T-helper 2 cell treated with Interferon-gamma antibody and Interleukin-4, amounts not matched to agents 5 μg/mL and 100 μg/mL, for 36 hours (primary cell): ENCODE data around the gene RAB15.
"Not testable (repeated sequence)": the region's sequence is repeated elsewhere in the genome, so short reads cannot be mapped to it uniquely, and the experiment has no call there.

ENCODE experiments used
- DNase-seq: peaks from one replicate; pipeline ENCODE4 v3.0.0; 2021; ENCODE audit warnings: low spot score
- H3K27ac Mint-ChIP-seq: one replicate; pipeline ENCODE4 v1.8.0; 2021; ENCODE audit warnings: mild to moderate bottlenecking, mixed read lengths
- H3K27me3 Mint-ChIP-seq: one replicate; pipeline ENCODE4 v1.8.0; 2021; ENCODE audit warnings: low read depth, mixed read lengths
- H3K36me3 Mint-ChIP-seq: one replicate; pipeline ENCODE4 v1.8.0; 2021; ENCODE audit warnings: low read depth, mixed read lengths
- H3K4me1 Mint-ChIP-seq: one replicate; pipeline ENCODE4 v1.8.0; 2021; ENCODE audit warnings: low read depth, mixed read lengths
- H3K4me3 Mint-ChIP-seq: one replicate; pipeline ENCODE4 v1.8.0; 2022; ENCODE audit warnings: mild to moderate bottlenecking, moderate library complexity, mixed read lengths
- H3K9me3 Mint-ChIP-seq: one replicate; pipeline ENCODE4 v1.8.0; 2021; ENCODE audit warnings: mixed read lengths

RAB15 gene

DNA sequence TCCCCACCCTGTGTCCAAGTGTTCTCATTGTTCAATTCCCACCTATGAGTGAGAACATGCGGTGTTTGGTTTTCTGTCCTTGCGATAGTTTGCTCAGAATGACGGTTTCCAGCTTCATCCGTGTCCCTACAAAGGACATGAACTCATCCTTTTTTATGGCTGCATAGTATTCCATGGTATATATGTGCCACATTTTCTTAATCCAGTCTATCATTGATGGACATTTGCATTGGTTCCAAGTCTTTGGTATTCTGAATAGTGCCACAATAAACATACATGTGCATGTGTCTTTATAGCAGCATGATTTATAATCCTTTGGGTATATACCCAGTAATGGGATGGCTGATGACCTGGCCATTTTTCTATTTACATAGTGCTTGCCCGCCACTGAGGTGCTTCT is 58.7 kb downstream of the RAB15 start:
- Mint-ChIP-seq H3K27me3 (peaks cover 16% of the 10 kb centered on the region), H3K27ac (peak overlapping the region; percentile 89), H3K4me3 (peak overlapping the region; percentile 93), H3K4me1 (peaks cover 44% of the 10 kb centered on the region), H3K36me3 (peaks cover 23% of the 10 kb centered on the region)
- DNase-seq, H3K9me3 Mint-ChIP-seq: not testable (repeated sequence)

DNA sequence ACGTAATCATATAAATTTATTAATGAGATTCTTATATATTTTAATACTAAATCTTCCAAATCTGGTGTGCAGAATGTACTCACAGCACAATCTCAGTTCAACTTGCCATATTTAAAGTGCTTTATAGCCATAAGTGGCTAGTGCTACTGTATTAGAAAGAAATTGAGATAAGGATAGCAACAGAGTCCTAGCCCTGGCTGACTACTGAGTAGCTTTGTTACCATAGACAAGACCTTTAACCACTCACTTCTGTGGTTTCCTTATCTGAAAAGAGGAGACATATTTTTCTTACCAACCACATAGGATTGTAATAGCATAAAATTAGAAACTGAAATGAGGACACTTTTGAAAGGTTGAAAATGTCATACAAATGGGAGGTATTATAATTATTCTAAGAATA is 59.9 kb downstream of the RAB15 start:
- H3K4me1 Mint-ChIP-seq = peaks cover 36% of the 10 kb centered on the region
- H3K27me3 Mint-ChIP-seq = peaks cover 22% of the 10 kb centered on the region
- no peak for DNase-seq
- no peak overlapping the region for H3K4me3 Mint-ChIP-seq
- H3K9me3 Mint-ChIP-seq = peaks cover 4% of the 10 kb centered on the region
- no peak overlapping the region for H3K27ac Mint-ChIP-seq
- peaks cover 17% of the 10 kb centered on the region for H3K36me3 Mint-ChIP-seq

DNA sequence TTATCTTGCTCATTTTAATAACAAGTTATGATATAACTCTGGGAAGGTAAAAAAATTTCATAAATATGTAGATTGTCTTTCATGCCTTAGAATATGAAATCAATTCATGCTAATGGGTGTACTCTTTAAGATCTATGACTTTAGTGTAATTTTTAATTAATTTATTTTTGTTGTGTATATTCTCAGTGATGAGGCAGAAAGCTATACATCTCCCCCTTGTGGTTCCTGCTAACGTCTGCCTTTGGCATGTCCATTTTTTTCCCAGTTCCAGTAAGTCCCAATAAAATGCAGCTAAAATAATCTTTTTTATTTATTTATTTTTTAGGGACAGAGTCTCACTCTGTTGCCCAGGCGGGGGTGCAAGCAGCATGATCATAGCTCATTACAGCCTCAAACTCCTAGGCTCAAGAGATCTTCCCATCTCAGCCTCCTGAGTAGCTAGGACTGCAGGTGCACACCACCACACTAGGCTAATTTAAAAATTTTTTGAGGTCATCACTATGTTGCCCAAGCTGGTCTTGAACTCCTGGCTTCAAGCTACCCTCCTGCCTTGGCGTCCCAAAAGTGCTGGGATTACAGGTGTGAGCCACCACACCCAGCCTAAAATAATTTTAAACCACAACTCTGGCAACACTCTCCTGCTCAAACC is 61.2 kb downstream of the RAB15 start:
- no peak overlapping the region for H3K4me3 Mint-ChIP-seq
- H3K27ac Mint-ChIP-seq = no peak overlapping the region
- DNase-seq = no peak
- H3K36me3 Mint-ChIP-seq = peaks cover 10% of the 10 kb centered on the region
- peaks cover 26% of the 10 kb centered on the region for H3K27me3 Mint-ChIP-seq
- H3K9me3 Mint-ChIP-seq = peaks cover 4% of the 10 kb centered on the region
- H3K4me1 Mint-ChIP-seq = peaks cover 29% of the 10 kb centered on the region

DNA sequence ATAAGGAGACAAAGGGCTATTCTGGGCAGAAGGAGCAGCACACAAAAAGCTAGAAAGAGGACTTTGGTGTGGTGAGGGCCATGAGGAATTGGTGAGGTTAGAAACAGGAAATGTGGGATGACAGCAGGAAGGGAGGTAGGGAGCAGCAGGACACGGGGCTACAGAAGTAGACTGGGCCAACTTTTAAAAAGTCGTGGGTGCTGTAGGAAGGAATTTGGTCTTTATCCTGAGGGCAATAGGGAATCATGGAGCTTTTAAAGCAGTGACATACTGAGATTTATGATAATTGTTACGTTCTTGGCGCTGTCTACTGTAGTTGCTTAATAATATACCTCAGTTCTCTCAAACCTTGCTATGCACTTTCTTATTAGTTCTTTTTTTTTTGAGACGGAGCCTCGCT is 66.1 kb downstream of the RAB15 start:
- Mint-ChIP-seq H3K4me1 (peaks cover 2% of the 10 kb centered on the region), H3K36me3 (no peaks in the 10 kb centered on the region)

DNA sequence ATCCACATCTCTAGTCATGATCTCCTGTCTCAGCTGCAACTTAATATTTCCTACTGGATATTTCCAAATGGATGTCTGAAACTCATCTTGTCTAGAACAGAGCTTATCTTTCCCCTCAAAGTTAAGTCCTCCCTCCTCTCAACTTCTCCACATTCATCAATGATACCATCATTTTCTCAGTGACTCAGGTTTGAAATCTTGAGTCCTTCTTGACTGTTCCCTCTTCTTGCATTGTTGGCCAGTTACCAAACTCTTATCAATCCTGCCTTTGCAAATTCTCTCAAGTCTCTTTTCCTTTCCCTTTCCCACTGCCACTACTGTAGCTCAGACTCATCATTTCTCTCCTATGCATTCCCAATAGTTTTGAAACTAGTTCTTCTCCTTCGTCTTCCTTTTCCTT is 72.2 kb downstream of the RAB15 start:
- DNase-seq = no peak
- Mint-ChIP-seq H3K9me3 (no peaks in the 10 kb centered on the region), H3K27me3 (peaks cover 42% of the 10 kb centered on the region), H3K4me3 (no peak overlapping the region), H3K27ac (no peak overlapping the region), H3K36me3 (no peaks in the 10 kb centered on the region), H3K4me1 (no peaks in the 10 kb centered on the region)

More for the DNA sequence above, 66.1 kb downstream of the RAB15 start:
- peaks cover 44% of the 10 kb centered on the region for H3K27me3 Mint-ChIP-seq
- H3K9me3 Mint-ChIP-seq = no peaks in the 10 kb centered on the region
- no peak overlapping the region for H3K27ac Mint-ChIP-seq
- no peak for DNase-seq
- H3K4me3 Mint-ChIP-seq = no peak overlapping the region
